GM18520 (cell line): ENCODE results near the gene GLYATL1B.

Experiments
- ATAC-seq: cut with Tn5 transposase; IDR thresholded peaks from one replicate; pipeline ENCODE4 v1.9.1; 2021; ENCODE audit not compliant: unreplicated experiment

The GLYATL1B gene

GRCh38 chr11:59144096-59144495 lies 58.0 kb downstream of the GLYATL1B start:
- ATAC-seq: no peak
